Osteoblast (primary cell): Measurements from ENCODE around the gene CA4. TPM values are rescaled to one million over a fixed set of nuclear protein-coding genes. Genes with fewer than 3 reads are reported as not detected.
A peak's percentile ranks its signal among the peaks of the same experiment; 100 is the strongest.

ENCODE experiments used
- DNase-seq: peaks from one replicate; pipeline ENCODE4 v3.0.0; 2011; ENCODE audit warnings: low spot score, mixed read lengths; ENCODE audit not compliant: insufficient read length; ENCODE audit errors: missing footprints
- H2AFZ ChIP-seq: 2 replicates; pipeline ENCODE4 v1.6.0; 2011; ENCODE audit warnings: mild to moderate bottlenecking, low read length
- H3K27ac ChIP-seq: 2 replicates; pipeline ENCODE4 v1.5.1; 2011; ENCODE audit warnings: mild to moderate bottlenecking, low read depth, low read length, moderate library complexity
- H3K27me3 ChIP-seq: 2 replicates; pipeline ENCODE4 v1.6.0; 2012; ENCODE audit warnings: mild to moderate bottlenecking, control low read depth, inconsistent platforms, low read length, moderate library complexity; ENCODE audit not compliant: insufficient read depth
- H3K36me3 ChIP-seq: 2 replicates; pipeline ENCODE4 v1.5.1; 2011; ENCODE audit warnings: mild to moderate bottlenecking, low read length, control low read depth, moderate library complexity; ENCODE audit not compliant: insufficient read depth
- H3K4me1 ChIP-seq: 2 replicates; pipeline ENCODE4 v1.5.1; 2011; ENCODE audit warnings: mild to moderate bottlenecking, low read length, control low read depth, moderate library complexity; ENCODE audit not compliant: insufficient read depth
- H3K4me2 ChIP-seq: 2 replicates; pipeline ENCODE4 v1.6.0; 2011; ENCODE audit warnings: mild to moderate bottlenecking, low read length; ENCODE audit not compliant: insufficient read depth
- H3K4me3 ChIP-seq: fragments of 200-600 bp; sonication (generic); 3 replicates; pipeline ENCODE4 v1.5.1; 2012; ENCODE audit warnings: mild to moderate bottlenecking, low read length, inconsistent platforms; ENCODE audit not compliant: insufficient read depth
- H3K79me2 ChIP-seq: 2 replicates; pipeline ENCODE4 v1.6.0; 2012; ENCODE audit warnings: mild to moderate bottlenecking, low read length, control low read depth, inconsistent platforms; ENCODE audit not compliant: insufficient read depth
- H3K9me3 ChIP-seq: 2 replicates; pipeline ENCODE4 v1.5.1; 2011; ENCODE audit warnings: low read depth, low read length, control low read depth
- H4K20me1 ChIP-seq: 2 replicates; pipeline ENCODE4 v1.6.0; 2012; ENCODE audit warnings: mild to moderate bottlenecking, low read length, control low read depth; ENCODE audit not compliant: insufficient read depth
- total RNA-seq: library from RNA; depleted of rRNA; stranded (reverse); fragments of >200 nt; gene quantifications from 2 replicates; pipeline ENCODE4 v1.2.3, GENCODE V29; 2012
- TF ChIP-seq, protein P1 (sequence below): IDR thresholded peaks from 2 replicates; pipeline ENCODE4 v1.5.1; 2011; ENCODE audit warnings: mild to moderate bottlenecking, low read depth, low read length, moderate library complexity; ENCODE audit errors: extremely low read depth

Gene CA4
- total RNA-seq, 1 donor: not detected

DNA sequence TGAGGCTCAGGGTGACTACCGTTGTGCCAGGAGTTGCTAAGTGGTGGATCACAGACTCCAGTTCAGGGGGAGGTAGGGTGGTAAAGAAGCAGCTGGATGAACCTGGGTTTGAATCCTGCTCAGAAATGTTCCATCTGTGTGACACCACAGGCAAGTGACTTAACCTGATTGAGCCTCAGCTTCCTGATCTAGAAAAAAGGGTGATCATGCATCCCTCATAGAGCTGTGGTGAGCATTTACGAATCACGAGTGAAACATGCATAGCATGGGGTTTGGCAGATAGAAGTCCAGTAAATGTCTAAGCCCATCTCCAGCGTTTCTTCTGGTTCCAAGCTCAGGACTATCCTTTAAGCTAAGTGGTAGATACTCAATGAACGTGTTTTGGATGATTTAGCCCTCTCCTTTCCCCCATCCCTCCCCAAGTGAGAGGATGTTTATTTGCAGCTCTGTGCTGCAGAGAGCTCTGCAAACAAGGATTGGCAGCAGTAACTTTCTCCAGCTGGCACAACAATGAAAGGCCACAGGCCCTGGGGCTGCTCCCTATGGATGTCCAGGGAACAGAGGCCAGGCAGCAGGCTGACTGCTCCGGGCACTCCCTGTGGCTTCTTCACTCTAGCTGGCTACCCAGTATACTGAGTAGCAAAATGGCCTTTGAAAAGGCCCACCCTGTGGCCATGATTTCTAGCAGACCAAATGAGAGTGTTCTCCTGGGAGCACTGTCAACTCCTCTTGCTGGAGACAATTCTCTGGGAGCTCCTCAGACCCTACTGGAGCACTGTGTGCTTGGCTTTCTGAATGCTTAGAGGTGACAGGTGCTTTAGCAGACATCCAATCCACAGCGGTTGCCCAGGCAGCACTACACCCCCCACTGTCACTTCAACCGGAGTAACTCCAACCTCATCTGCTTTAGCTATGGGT, 21.3 kb downstream of the CA4 start:
- Histone ChIP-seq H3K4me3 (no peak overlapping the region), H2AFZ (no peak overlapping the region), H3K4me2 (no peak overlapping the region), H3K27ac (no peak overlapping the region), H4K20me1 (peaks cover 7% of the 10 kb centered on the region), H3K9me3 (no peaks in the 10 kb centered on the region), H3K4me1 (peaks cover 19% of the 10 kb centered on the region), H3K79me2 (no peaks in the 10 kb centered on the region), H3K36me3 (peaks cover 2% of the 10 kb centered on the region), H3K27me3 (peaks cover 7% of the 10 kb centered on the region)
- DNase-seq: no peak
- TF ChIP-seq, protein P1, sequence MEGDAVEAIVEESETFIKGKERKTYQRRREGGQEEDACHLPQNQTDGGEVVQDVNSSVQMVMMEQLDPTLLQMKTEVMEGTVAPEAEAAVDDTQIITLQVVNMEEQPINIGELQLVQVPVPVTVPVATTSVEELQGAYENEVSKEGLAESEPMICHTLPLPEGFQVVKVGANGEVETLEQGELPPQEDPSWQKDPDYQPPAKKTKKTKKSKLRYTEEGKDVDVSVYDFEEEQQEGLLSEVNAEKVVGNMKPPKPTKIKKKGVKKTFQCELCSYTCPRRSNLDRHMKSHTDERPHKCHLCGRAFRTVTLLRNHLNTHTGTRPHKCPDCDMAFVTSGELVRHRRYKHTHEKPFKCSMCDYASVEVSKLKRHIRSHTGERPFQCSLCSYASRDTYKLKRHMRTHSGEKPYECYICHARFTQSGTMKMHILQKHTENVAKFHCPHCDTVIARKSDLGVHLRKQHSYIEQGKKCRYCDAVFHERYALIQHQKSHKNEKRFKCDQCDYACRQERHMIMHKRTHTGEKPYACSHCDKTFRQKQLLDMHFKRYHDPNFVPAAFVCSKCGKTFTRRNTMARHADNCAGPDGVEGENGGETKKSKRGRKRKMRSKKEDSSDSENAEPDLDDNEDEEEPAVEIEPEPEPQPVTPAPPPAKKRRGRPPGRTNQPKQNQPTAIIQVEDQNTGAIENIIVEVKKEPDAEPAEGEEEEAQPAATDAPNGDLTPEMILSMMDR: no peak

DNA sequence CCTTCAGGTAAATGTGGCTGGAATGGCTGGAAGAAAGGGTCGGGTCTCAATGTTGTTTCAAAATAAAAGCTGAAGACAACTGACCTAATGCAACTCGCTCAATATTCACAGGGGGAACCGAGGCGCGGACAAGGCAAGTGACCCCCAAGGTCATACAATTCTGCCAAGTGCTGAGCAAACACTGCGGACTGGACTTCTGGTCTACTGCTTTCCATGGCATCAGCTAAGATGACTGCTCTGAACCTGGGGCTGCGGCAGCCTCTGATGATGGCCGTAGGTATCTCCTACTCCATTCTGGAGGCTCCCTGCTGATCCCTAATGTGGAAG, 21.9 kb downstream of the CA4 start:
- Histone ChIP-seq H4K20me1 (peaks cover 7% of the 10 kb centered on the region), H3K27me3 (peaks cover 5% of the 10 kb centered on the region), H3K4me3 (no peak overlapping the region), H3K36me3 (peaks cover 2% of the 10 kb centered on the region), H2AFZ (no peak overlapping the region), H3K4me1 (peaks cover 19% of the 10 kb centered on the region), H3K9me3 (no peaks in the 10 kb centered on the region), H3K79me2 (no peaks in the 10 kb centered on the region), H3K27ac (no peak overlapping the region), H3K4me2 (no peak overlapping the region)
- DNase-seq: no peak
- TF ChIP-seq, protein P1: no peak

DNA sequence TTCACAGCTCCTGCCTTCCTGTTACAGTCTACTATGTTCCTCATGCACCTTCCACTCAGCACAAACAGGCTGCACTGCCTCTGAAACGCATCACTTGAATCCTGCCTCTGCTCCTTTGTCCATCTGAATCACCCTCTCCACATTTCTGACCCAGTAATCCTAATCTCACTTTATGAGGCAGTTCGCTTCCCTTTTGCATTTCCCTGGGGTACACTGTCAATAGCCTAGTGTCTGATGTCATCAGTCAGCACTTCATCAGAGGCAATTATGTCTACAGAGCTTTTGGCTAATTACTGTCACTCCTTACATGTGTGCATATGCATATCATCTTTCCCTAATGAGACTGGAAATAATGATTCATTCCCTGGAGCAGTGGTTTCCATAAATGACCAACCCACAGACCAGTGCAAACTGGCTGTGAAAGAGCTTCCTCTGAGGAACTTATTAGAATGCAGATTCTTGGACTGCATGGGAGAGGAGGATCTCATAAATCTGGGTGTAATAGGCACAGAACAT, 23.6 kb downstream of the CA4 start:
- peaks cover 14% of the 10 kb centered on the region for H3K4me1 ChIP-seq
- peaks cover 7% of the 10 kb centered on the region for H4K20me1 ChIP-seq
- H3K4me3 ChIP-seq: no peak overlapping the region
- DNase-seq: peak; percentile 78
- no peaks in the 10 kb centered on the region for H3K79me2 ChIP-seq
- TF ChIP-seq, protein P1: no peak
- H3K9me3 ChIP-seq: no peaks in the 10 kb centered on the region
- no peak overlapping the region for H3K4me2 ChIP-seq
- no peaks in the 10 kb centered on the region for H3K27me3 ChIP-seq
- H2AFZ ChIP-seq: no peak overlapping the region
- peaks cover 2% of the 10 kb centered on the region for H3K36me3 ChIP-seq
- H3K27ac ChIP-seq: no peak overlapping the region

DNA sequence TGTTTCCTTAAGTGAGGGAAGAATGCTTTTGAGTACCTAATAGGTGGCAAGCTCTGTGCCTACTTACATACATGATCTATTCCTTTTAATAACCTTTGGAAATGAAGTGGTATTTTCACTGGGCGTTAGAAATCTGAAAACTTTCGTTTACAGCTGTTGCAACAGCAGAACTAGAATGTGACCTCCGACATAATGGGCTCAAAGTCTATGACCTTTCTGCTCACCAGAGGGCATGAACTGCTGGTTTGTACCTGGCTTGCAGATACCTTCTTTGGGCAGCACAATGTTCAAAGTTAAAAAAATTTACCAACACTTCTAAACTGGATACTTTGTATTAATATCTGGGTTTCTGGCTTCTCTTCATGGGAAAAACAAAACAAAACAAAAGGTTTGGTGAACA, 24.3 kb downstream of the CA4 start:
- Histone ChIP-seq H4K20me1 (peaks cover 7% of the 10 kb centered on the region), H2AFZ (no peak overlapping the region), H3K4me1 (peaks cover 14% of the 10 kb centered on the region), H3K4me3 (no peak overlapping the region), H3K79me2 (no peaks in the 10 kb centered on the region), H3K9me3 (no peaks in the 10 kb centered on the region), H3K36me3 (peaks cover 6% of the 10 kb centered on the region), H3K27me3 (no peaks in the 10 kb centered on the region), H3K27ac (no peak overlapping the region), H3K4me2 (no peak overlapping the region)
- TF ChIP-seq, protein P1: no peak
- no peak for DNase-seq
